Pons (tissue), 1 donor: ENCODE results near the gene FAM222A.

Experiments
- DNase-seq: peaks from one replicate; pipeline ENCODE4 v3.0.0-alpha.2; 2016; ENCODE audit warnings: low spot score

The FAM222A gene

GRCh38 chr12:109738209-109738608, 24.6 kb downstream of the FAM222A start:
- DNase-seq, result no peak

GRCh38 chr12:109738878-109739665, 25.4 kb downstream of the FAM222A start:
- DNase-seq, result no peak

DNA sequence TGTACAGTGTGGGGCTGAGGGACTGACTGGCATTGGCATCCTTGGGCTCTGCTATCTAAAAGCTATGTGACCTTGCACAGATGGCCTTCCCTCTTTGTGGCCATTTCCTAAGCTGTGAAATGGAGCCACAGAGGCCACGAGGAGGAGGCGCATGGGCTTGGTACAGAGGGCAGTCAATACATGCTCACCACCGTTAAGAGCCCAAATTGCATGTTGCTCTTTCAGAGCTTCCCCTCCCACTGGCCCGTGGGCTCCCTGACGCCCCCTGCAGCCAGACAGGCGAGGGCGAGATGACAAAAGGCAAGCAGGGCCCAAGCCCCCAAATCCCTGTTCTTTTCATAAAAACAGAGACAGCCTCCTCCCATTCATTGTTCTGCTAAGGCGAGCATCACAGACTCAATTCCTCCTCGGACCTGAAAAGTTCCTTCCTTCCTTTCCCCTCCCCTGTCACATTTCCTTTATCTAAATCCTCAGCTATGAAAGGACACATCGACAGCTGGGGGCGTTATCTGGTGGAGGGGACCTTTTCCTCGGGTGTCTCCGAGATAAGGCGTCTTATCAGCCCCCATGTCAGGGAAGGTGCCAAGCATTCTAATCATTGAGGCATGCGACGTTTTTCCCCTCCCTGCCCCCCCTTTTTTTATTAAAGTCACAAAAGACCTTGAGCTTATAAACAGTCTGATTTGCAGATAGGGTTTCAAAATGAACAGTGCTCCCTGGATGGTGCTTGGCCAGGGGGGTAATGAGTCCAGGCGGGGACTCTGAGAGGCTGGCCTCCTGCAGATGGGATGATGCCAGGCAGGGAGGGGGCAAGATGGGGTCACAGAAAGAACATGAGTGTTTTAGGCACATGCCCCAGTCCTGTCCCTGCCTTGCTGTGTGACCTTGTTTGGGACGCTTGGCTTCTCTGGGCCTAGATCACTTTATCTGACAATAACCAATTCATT, 26.4 kb downstream of the FAM222A start:
- DNase-seq, result no peak

DNA sequence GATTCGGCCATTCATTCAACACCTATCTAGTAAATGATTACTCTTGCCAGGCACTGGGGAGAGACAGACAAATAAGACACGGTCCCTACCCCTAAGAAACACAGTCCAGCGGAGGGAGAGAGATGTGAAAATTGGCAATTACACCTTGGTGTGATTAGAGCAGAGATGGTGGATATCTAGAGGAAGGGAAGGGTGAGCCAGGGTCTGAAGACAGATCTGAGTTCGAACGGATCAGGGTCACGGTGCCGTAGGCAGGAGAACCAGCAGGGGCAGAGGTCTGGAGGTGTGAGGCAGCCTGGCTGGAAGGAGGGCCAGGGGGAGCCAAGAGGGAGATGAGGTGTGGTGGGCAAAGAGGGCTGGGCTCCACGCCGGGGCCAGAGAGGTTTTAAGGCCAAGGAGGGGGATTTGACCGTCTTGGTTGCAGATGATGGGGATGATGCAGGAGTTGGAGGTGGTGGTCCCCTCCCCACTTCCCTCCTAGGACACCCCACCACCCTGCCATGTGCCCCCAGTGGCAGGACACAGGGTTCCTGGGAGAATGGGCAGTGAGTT, 27.1 kb downstream of the FAM222A start:
- DNase-seq, result no peak

DNA sequence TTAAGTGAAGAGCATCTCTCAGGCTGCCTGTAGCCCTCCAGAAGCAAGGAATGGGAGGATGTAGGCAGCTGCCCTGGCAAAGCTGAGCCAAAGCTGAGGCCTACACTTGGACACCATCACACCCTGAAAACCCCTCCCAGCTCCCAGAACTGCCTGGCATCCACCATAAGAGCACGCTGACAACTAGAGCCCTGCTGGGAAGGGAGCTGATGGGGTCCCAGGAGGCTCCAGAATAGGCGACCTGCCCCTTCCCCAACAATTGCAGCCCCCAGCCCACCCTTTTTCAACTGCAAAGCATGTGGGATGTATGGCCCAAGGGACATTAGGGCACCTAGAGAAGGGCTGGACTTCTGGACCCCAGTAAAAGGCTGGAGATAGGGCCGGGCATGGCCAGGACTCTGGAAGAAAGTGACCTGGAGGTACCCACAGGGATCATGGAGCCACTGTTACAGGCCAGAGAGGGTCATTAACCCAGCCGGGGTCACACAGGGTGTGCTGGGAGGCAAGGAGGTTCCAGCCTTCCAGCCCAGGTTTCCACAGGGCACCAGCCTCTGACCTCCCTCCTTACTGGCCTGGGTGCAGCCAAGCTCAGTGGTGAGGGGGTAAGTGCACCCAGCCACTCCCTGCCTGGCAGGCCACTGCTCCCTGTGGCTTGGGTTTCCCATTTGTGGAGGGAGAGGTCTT, 27.8 kb downstream of the FAM222A start:
- DNase-seq, result no peak

- no peak for DNase-seq
Observed at GRCh38 chr12:109741970-109742703, 28.5 kb downstream of the FAM222A start.

- DNase-seq, result no peak
Observed at GRCh38 chr12:109743076-109743910, 29.7 kb downstream of the FAM222A start.

- no peak for DNase-seq
Observed at GRCh38 chr12:109744026-109744425, 30.4 kb downstream of the FAM222A start.

- no peak for DNase-seq
Observed at GRCh38 chr12:109744986-109745942, 31.6 kb downstream of the FAM222A start.

- no peak for DNase-seq
Observed at GRCh38 chr12:109752117-109753053, 38.8 kb downstream of the FAM222A start.

DNA sequence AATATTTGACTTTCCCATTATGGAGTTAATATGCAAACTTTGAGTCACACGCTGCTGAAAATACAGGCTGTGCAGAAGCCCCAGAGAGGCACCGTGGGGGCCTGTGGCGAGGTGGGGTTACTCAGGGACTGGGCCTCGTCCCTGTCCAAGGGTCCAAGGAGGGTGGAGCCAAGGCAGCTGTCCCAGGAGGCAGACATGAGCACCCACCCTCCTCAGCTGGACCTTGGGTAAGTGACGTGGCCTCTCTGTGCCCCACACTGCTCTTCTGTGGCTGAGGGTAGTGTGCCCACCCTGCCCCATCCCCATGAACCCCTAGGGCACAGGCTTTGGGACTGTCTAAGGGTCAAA, 39.4 kb downstream of the FAM222A start:
- no peak for DNase-seq

GRCh38 chr12:109753959-109754358, 40.3 kb downstream of the FAM222A start:
- DNase-seq, result no peak

- no peak for DNase-seq
Observed at GRCh38 chr12:109756457-109756856, 42.8 kb downstream of the FAM222A start.

DNA sequence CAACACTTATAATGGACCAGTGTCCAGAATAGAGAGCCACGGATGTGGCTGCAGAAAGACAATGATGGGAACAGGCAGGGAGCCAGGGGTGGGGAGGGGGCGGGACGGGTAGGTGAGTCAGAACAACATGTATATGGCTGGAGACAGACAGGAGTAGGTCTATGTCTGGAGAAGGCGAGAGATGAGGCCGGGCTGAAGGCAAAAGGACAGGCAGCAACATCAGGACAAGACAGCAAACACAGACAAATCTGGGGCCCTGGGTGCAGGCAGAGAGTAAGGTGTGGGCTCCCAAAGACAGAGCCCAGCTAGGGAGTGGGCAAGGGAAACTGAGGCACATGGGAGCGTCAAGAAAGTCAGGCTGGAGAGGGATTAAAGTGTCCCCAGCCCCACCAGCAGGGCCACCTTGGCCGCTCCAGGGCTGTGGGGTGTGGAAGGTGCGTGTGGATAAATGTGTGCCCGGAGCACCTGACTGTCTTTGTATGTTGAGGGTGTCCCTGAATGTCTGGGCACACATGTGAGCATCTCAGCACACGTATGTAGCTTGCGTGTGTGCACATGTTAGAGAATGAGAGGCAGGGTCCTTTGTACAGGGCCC, 44.1 kb downstream of the FAM222A start:
- no peak for DNase-seq

DNA sequence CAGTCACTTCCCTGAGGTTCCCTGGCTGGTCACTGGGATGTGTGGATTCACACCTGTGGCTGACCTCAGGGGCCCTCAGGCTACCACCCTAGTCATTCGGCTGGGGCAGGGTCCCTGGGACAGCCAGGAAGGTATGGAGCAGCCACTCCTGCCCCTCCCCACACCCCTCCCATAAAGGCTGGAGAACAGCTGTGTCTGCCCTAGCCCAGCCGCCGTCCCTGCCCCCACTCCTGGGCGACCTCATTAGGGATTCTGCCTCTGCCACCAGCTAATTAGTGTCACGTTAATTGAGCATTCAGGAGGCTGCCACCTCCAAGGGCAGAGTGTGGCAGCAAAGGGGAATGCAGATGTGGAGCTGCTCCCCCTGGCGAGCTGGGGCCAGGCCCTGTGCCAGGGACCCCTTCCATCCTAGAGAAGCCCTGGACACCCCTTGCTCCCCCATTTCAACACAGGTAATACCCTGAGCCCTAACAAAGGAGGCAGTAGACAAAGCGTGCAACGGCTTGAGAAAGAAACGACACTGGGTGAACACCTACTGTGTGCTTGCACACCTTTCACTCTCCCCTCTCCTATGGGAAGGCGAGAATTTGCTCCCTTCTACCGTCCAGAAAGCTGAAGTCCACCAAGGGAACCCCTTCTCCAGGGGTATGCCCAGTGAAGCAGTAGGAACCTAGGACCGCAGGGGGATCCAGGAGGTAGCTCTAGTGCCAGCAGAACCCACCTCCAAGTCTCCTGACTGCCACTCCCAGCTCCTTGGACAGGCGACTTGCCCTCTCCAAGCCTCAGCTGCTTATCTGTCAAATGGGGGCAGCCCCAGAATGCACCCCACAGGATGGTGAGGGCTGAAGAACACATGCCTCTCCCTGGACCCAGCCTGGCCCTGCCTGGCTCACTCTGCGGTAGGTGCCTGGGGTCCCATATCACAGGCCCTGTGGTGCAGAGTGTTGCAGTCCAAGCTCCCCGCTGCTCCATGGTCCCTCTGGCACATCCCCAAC, 45.1 kb downstream of the FAM222A start:
- no peak for DNase-seq

- no peak for DNase-seq
Observed at GRCh38 chr12:109759595-109759994, 46.0 kb downstream of the FAM222A start.
